Progenitor cell of endocrine pancreas (in vitro differentiated cells): ENCODE results near the gene NBDY. TPM values are rescaled to one million over a fixed set of nuclear protein-coding genes. Genes with fewer than 3 reads are reported as not detected.

ENCODE experiments used
- DNase-seq: peaks from one replicate; pipeline ENCODE4 v3.0.0; 2021; ENCODE audit warnings: low spot score; ENCODE audit not compliant: unreplicated experiment
- H3K27ac Mint-ChIP-seq: 2 replicates; pipeline ENCODE4 v1.8.0; 2021; ENCODE audit warnings: mild to moderate bottlenecking, moderate library complexity, mixed read lengths
- H3K27me3 Mint-ChIP-seq: 2 replicates; pipeline ENCODE4 v1.8.0; 2021; ENCODE audit warnings: mixed read lengths
- H3K36me3 Mint-ChIP-seq: 2 replicates; pipeline ENCODE4 v1.8.0; 2022; ENCODE audit warnings: mixed read lengths; ENCODE audit not compliant: insufficient read depth
- H3K4me1 Mint-ChIP-seq: 2 replicates; pipeline ENCODE4 v1.8.0; 2021; ENCODE audit warnings: low read depth, mixed read lengths
- H3K4me3 Mint-ChIP-seq: 2 replicates; pipeline ENCODE4 v1.8.0; 2021; ENCODE audit warnings: low read depth, mild to moderate bottlenecking, moderate library complexity, mixed read lengths
- H3K9me3 Mint-ChIP-seq: 2 replicates; pipeline ENCODE4 v1.8.0; 2021; ENCODE audit warnings: low read depth, mixed read lengths
- total RNA-seq: library from RNA; stranded (reverse); gene quantifications from 2 replicates; pipeline ENCODE4 v1.2.1, GENCODE V29; 2021
- TF ChIP-seq, protein P1 (sequence below): fragments of 200-600 bp; sonication (generic); IDR thresholded peaks from one replicate; pipeline ENCODE4 v1.5.0; 2021; ENCODE audit warnings: antibody characterized with exemption, mild to moderate bottlenecking; ENCODE audit not compliant: unreplicated experiment

The NBDY gene
- total RNA-seq, 1 donor from 2014 or later, result 49.3 TPM

DNA sequence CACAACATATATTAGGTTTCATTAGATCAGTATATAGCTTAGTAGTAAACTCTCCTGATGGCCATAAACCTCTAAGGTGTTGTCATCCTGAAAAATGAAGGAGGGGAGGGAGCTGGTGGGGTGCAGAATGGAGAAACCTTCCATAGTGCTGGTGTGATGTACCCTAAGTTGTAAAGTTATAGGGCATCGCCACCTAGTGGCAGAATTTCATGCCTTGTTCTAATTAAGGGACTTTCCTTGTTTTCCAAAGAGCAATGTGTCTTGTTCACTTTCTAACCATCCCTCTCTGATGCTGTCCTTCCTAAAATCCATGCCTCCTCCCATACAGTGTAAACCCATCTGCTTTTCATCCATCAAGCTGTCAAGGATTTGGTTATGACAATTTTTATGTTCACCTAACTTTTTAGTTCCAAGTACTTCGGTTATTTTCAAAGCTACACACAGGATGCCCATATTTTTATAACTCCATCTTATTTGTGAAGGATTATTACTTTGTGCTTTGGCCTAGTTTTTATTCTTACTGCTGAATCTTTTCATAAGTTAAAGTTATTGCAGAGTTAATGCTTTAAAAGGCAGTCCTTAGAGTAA lies 4.5 kb downstream of the NBDY start:
- Mint-ChIP-seq H3K4me1 (peaks cover 4% of the 10 kb centered on the region), H3K9me3 (peaks cover 6% of the 10 kb centered on the region), H3K4me3 (no peak overlapping the region), H3K36me3 (peaks cover 8% of the 10 kb centered on the region), H3K27ac (no peak overlapping the region), H3K27me3 (no peaks in the 10 kb centered on the region)
- TF ChIP-seq, protein P1, sequence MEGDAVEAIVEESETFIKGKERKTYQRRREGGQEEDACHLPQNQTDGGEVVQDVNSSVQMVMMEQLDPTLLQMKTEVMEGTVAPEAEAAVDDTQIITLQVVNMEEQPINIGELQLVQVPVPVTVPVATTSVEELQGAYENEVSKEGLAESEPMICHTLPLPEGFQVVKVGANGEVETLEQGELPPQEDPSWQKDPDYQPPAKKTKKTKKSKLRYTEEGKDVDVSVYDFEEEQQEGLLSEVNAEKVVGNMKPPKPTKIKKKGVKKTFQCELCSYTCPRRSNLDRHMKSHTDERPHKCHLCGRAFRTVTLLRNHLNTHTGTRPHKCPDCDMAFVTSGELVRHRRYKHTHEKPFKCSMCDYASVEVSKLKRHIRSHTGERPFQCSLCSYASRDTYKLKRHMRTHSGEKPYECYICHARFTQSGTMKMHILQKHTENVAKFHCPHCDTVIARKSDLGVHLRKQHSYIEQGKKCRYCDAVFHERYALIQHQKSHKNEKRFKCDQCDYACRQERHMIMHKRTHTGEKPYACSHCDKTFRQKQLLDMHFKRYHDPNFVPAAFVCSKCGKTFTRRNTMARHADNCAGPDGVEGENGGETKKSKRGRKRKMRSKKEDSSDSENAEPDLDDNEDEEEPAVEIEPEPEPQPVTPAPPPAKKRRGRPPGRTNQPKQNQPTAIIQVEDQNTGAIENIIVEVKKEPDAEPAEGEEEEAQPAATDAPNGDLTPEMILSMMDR, result peak; percentile 62
- DNase-seq, result peak; percentile 15

DNA sequence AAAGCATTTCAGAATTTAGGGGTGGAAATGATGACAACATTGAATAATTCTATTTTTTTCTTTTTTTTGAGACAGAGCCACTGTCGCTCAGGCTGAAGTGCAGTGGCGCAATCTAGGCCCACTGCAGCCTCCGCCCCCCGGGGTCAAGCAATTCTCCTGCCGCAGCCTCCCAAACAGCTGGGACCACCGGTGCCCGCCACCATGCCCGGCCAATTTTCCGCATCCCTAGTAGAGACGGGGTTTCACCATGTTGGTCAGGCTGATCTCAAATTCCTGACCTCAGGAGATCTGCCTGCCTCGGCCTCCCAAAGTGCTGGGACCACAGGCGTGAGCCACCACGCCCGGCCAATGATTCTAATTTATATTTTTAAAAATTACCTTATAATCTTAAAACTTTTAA lies 7.2 kb downstream of the NBDY start:
- TF ChIP-seq, protein P1, result no peak
- no peak overlapping the region for H3K4me3 Mint-ChIP-seq
- H3K27me3 Mint-ChIP-seq, result no peaks in the 10 kb centered on the region
- no peak for DNase-seq
- peaks cover 2% of the 10 kb centered on the region for H3K4me1 Mint-ChIP-seq
- peaks cover 18% of the 10 kb centered on the region for H3K9me3 Mint-ChIP-seq
- H3K36me3 Mint-ChIP-seq, result peaks cover 15% of the 10 kb centered on the region
- H3K27ac Mint-ChIP-seq, result no peak overlapping the region

DNA sequence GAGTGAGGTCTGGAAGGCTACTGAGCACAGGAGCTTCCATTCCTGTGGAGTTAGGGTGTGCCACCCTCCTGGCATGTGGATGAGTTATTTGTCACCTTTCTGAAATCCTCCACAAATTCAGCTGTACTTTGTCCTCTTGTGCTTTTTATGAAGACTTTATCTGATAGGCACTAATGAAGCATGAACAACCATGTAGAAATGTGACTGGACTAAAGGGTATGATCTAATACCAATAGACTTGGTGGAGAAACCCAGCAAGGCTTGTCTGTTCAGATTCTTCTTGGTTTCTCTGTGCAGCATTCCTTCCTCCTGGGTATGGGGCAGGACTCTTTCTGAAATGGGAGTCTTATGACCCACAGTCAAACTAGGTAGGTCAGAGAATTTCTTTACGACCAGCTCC lies 9.6 kb downstream of the NBDY start:
- Mint-ChIP-seq H3K27ac (no peak overlapping the region), H3K27me3 (no peaks in the 10 kb centered on the region), H3K4me3 (no peak overlapping the region), H3K9me3 (peaks cover 41% of the 10 kb centered on the region), H3K4me1 (no peaks in the 10 kb centered on the region), H3K36me3 (peaks cover 37% of the 10 kb centered on the region)
- no peak for DNase-seq
- TF ChIP-seq, protein P1, result no peak

DNA sequence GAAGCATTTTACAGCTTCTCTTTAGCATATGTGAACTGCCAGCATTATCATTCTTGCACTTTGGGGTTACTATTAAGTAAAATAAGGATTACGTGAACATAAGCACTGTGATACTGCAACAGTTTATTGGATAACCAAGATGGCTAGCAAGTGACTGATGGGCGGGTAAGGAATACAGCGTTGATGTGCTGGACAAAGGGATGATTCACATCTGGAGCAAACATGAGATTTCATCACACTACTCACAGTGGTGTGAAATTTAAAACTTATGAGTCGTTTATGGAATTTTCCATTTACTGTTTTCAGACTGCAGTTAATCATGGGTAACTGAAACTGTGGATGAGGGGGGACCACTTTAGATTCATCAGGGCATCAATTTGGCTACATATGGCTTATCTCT lies 16.0 kb downstream of the NBDY start:
- peaks cover 53% of the 10 kb centered on the region for H3K9me3 Mint-ChIP-seq
- no peak overlapping the region for H3K4me3 Mint-ChIP-seq
- no peaks in the 10 kb centered on the region for H3K4me1 Mint-ChIP-seq
- H3K36me3 Mint-ChIP-seq, result peaks cover 34% of the 10 kb centered on the region
- no peak overlapping the region for H3K27ac Mint-ChIP-seq
- DNase-seq, result no peak
- H3K27me3 Mint-ChIP-seq, result no peaks in the 10 kb centered on the region
- TF ChIP-seq, protein P1, result no peak

DNA sequence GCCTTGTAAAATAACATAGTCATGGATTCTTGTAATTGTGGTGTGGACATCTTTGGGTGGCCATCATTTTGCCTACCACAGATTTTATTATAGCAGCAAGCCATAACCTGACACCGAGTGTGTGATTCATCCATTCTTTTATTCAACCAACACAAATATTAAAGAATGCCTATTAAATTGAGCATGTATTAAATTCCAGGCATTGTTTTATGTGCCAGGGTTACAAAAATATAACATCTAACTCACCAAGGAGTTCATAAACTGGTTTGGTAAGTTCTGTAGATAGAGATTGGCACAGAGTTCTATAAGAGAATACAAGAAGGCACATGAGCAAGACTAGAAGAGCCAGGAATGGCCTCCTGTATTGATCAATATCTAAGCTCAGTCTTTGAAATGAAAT lies 18.0 kb downstream of the NBDY start:
- H3K9me3 Mint-ChIP-seq, result peaks cover 39% of the 10 kb centered on the region
- H3K27ac Mint-ChIP-seq, result no peak overlapping the region

More for the DNA sequence above, 18.0 kb downstream of the NBDY start:
- no peak for DNase-seq
- Mint-ChIP-seq H3K36me3 (peaks cover 21% of the 10 kb centered on the region), H3K4me3 (no peak overlapping the region), H3K27me3 (no peaks in the 10 kb centered on the region), H3K4me1 (no peaks in the 10 kb centered on the region)
- TF ChIP-seq, protein P1, result no peak
